Central memory CD8-positive, alpha-beta T cell (primary cell): ENCODE measurements around the gene ZKSCAN4.

Source experiments
- ATAC-seq: fragments of 150-1000 bp; cut with Tn5 transposase; replicated peaks from 2 replicates; pipeline ENCODE4 v1.10.0; 2022; ENCODE audit warnings: mild to moderate bottlenecking, moderate FRiP score, moderate number of reproducible peaks; ENCODE audit not compliant: poor library complexity, severe bottlenecking; ENCODE audit errors: extremely low read depth
- DNase-seq, 2 donors: peaks; one replicate each; pipeline ENCODE4 v3.0.0; 2021; ENCODE audit warnings: low spot score in 2 of 2
- H3K27ac Mint-ChIP-seq: one replicate; pipeline ENCODE4 v1.8.0; 2022; ENCODE audit warnings: low read depth, mild to moderate bottlenecking, moderate library complexity, mixed read lengths
- H3K27me3 Mint-ChIP-seq: one replicate; pipeline ENCODE4 v1.8.0; 2022; ENCODE audit warnings: mixed read lengths
- H3K36me3 Mint-ChIP-seq: one replicate; pipeline ENCODE4 v1.8.0; 2022; ENCODE audit warnings: mild to moderate bottlenecking, moderate library complexity, mixed read lengths; ENCODE audit not compliant: insufficient read depth
- H3K4me1 Mint-ChIP-seq: one replicate; pipeline ENCODE4 v1.8.0; 2022; ENCODE audit warnings: mixed read lengths
- H3K4me3 Mint-ChIP-seq: one replicate; pipeline ENCODE4 v1.8.0; 2022; ENCODE audit warnings: mild to moderate bottlenecking, moderate library complexity, mixed read lengths
- H3K9me3 Mint-ChIP-seq: one replicate; pipeline ENCODE4 v1.8.0; 2022; ENCODE audit warnings: mixed read lengths

The ZKSCAN4 gene

DNA sequence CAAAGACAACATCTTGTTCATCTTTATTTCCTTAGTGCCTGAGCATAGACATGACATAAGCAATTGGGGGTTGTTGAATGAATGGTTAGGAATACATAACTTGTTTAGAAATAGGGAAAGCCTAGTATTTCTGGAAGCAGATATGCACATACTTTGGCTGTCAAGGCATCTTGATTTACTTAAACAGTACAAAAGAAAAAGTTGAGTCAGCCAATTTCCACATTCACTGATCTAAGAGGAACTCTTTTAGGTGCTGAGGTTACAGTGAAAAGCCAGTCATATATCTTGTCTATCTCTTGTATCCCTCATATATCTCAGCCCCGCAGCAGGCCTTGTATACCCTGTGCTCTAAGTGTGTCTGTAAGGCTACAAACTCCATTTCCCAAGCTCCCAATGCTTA, 11.6 kb downstream of the ZKSCAN4 start:
- Mint-ChIP-seq H3K4me1 (peaks cover 8% of the 10 kb centered on the region), H3K27me3 (no peaks in the 10 kb centered on the region), H3K9me3 (no peaks in the 10 kb centered on the region), H3K36me3 (peaks cover 7% of the 10 kb centered on the region), H3K4me3 (no peak overlapping the region), H3K27ac (no peak overlapping the region)
- DNase-seq, result no peak
- no peak for ATAC-seq

DNA sequence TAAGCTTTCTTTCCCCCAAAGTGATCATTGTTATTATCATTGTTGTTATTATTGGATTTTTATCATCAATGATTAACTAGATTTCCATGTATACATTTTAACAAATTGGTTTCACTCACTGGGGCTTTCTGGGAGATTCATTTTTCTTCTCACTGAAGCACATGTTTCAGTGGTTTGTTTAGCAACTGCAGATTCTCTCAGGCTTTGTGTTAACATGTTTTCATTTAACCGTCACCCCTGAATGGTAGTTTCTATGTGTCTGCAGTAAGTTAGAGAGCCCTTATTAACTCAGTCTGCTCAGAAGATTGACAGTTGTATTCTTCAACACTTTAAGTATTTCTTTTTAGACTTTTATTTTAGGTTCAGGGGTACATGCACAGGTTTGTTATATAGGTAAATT, 12.4 kb downstream of the ZKSCAN4 start:
- H3K4me3 Mint-ChIP-seq, result no peak overlapping the region
- H3K27ac Mint-ChIP-seq, result no peak overlapping the region
- no peak for DNase-seq
- no peaks in the 10 kb centered on the region for H3K27me3 Mint-ChIP-seq
- no peak for ATAC-seq
- peaks cover 7% of the 10 kb centered on the region for H3K36me3 Mint-ChIP-seq
- H3K9me3 Mint-ChIP-seq, result no peaks in the 10 kb centered on the region
- peaks cover 8% of the 10 kb centered on the region for H3K4me1 Mint-ChIP-seq

DNA sequence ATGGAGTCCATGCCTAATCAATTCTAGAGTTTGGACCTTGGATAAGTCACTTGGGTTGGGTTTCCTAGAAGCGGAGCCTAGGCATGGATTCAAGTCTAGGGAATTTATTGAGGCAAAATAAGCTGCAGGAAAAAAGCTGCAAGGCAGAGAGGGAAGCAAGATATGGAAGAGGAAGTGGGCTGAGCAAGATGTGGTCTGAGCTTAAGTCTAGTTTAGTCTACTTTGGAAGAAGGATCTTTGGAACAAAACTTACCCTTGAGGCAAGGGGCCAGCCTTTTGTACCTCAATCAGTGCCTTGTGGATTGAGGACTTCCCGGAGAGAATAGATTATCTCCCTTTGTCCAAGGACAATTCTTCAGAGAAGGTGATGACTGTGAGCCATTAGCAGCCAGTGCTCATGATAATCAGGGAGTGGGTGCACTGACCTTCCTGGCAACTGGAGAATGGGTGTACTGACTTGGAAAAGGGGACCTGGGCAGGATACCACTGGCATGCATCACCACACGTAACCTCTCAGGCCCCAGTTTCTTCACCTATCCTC, 16.1 kb downstream of the ZKSCAN4 start:
- no peaks in the 10 kb centered on the region for H3K9me3 Mint-ChIP-seq
- no peaks in the 10 kb centered on the region for H3K27me3 Mint-ChIP-seq
- no peaks in the 10 kb centered on the region for H3K4me1 Mint-ChIP-seq
- no peak for DNase-seq
- H3K4me3 Mint-ChIP-seq, result no peak overlapping the region
- peaks cover 6% of the 10 kb centered on the region for H3K36me3 Mint-ChIP-seq
- no peak overlapping the region for H3K27ac Mint-ChIP-seq
- ATAC-seq, result no peak

DNA sequence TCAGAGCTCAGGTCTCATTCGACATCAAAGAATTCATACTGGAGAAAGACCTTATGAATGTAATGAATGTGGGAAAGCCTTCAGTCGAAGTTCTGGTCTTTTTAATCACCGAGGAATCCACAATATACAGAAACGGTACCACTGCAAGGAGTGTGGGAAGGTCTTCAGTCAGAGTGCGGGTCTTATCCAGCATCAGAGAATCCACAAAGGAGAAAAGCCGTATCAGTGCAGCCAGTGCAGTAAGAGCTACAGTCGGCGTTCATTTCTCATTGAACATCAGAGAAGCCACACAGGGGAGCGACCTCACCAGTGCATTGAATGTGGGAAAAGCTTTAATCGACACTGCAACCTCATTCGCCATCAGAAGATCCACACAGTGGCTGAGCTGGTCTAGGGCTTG, 19.3 kb downstream of the ZKSCAN4 start:
- H3K9me3 Mint-ChIP-seq, result no peaks in the 10 kb centered on the region
- H3K36me3 Mint-ChIP-seq, result peaks cover 12% of the 10 kb centered on the region
- no peak overlapping the region for H3K4me3 Mint-ChIP-seq
- H3K27ac Mint-ChIP-seq, result no peak overlapping the region
- DNase-seq (no peak), ATAC-seq (no peak)
- no peaks in the 10 kb centered on the region for H3K27me3 Mint-ChIP-seq
- H3K4me1 Mint-ChIP-seq, result no peaks in the 10 kb centered on the region

DNA sequence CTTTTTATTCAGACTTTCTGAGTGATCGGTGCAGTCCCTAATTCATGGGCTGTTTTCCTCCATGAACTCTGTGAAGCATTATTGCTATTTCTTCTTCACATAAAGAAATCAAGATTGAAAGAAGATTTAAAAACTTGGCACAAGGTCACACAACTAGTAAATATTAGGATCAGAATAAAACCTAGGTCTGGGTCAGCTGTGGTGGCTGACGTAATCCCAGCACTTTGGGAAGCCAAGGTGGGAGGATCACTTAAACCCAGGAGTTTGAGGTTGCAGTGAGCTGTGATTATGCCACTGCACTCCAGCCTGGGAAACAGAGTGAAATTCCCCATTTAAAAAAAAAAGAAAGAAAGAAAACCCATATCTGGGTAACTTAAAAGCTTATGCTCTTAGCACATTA, 25.6 kb downstream of the ZKSCAN4 start:
- Mint-ChIP-seq H3K4me3 (no peak overlapping the region), H3K36me3 (peaks cover 9% of the 10 kb centered on the region)

DNA sequence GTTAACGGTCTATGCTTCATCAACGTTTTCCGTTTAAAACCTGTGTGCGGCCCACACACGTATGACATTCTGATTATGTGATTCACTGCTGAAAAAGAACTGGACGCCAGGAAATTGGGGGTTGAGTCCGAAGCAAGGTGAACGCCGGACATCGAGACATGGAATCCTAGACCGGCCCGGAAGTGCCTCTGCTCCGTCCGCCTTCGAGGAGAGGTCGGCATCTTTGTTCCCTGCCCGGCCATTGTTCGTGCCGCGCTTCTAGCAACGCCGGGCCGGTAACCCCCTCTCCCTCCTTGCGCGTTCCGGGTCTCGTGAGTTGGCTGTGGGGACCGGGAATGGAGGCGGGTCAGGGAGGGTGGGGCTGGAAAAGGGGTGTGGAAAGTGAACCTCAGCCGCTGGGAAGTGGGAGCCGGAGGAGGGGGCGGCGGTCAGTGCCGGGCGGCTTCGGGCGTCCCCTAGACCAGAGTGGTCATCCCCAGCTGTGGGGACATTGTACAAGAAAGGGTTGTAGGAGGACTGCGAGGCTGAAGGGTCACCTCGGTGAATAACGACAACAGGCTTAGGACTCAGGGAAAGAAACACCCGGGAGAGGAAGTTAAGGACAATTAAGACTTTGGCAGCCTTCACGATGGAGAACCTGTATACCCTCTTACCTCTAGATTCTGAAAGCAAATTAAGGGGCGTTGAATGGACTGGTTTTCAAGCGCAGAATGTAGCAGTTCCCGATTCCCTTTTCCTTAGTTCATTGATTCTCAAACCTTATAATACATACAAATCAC, 26.8 kb downstream of the ZKSCAN4 start, which contains the start of gene ZSCAN9:
TSS of gene ZSCAN9 (plus strand) at position 220 of the 779 bp plus-strand sequence. CDS start 1,810 bp downstream, outside the sequence.
- H3K36me3 Mint-ChIP-seq, result peaks cover 3% of the 10 kb centered on the region
- H3K9me3 Mint-ChIP-seq, result no peaks in the 10 kb centered on the region
- ATAC-seq (peak; percentile 84), DNase-seq (peak in 1 of 2 donors; percentile 25)
- H3K27ac Mint-ChIP-seq, result peak within 1 kb of the TSS; percentile 42
- peak within 1 kb of the TSS; percentile 74 for H3K4me3 Mint-ChIP-seq
- H3K4me1 Mint-ChIP-seq, result peaks cover 11% of the 10 kb centered on the region
- H3K27me3 Mint-ChIP-seq, result peaks cover 45% of the 10 kb centered on the region

More for the DNA sequence above, 25.6 kb downstream of the ZKSCAN4 start:
- Mint-ChIP-seq H3K27ac (no peak overlapping the region), H3K27me3 (peaks cover 33% of the 10 kb centered on the region), H3K9me3 (no peaks in the 10 kb centered on the region), H3K4me1 (peaks cover 11% of the 10 kb centered on the region)
- DNase-seq, result no peak
- no peak for ATAC-seq

DNA sequence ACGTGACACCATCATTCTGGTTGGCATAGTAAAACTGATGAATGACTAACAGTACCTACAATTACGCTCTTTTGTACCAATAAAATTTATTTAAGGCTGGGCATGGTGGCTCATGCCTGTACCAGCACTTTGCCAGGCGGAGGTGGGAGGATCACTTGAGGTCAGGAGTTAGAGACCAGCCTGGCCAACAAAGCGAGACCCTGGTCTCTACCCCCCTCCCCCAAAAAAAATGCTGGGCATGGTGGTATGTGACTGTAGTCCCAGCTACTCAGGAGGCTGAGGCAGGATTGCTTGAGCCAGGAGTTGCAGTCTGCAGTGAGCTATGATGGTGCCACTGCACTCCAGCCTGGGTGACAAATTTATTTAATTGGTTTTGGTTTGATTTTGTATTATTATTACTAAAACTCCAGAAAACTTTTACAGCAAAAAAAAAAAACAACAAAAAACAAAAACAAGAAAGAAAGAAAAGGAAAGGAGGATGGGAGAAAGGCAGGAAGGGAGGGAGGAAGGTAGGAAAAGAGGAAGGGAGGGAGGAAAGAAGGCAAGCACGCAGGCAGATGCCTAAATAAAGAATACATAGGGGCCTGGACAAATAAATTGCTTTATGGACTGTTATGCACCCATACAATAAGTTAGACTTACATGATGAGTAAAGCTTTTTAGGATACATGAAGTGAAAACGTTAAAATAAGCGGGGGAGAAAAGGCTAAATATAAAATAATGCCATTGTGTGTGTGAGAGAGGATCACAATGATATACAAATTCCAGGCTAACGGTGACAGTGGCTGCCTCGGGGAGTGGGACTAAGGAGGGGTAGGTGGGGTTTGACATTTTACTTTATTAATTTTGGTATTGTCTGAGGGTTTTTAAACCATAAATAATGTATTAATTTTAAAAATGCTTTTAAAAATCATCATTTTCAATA, 27.7 kb downstream of the ZKSCAN4 start:
- H3K4me3 Mint-ChIP-seq, result peak overlapping the region; percentile 74
- H3K36me3 Mint-ChIP-seq, result no peaks in the 10 kb centered on the region

DNA sequence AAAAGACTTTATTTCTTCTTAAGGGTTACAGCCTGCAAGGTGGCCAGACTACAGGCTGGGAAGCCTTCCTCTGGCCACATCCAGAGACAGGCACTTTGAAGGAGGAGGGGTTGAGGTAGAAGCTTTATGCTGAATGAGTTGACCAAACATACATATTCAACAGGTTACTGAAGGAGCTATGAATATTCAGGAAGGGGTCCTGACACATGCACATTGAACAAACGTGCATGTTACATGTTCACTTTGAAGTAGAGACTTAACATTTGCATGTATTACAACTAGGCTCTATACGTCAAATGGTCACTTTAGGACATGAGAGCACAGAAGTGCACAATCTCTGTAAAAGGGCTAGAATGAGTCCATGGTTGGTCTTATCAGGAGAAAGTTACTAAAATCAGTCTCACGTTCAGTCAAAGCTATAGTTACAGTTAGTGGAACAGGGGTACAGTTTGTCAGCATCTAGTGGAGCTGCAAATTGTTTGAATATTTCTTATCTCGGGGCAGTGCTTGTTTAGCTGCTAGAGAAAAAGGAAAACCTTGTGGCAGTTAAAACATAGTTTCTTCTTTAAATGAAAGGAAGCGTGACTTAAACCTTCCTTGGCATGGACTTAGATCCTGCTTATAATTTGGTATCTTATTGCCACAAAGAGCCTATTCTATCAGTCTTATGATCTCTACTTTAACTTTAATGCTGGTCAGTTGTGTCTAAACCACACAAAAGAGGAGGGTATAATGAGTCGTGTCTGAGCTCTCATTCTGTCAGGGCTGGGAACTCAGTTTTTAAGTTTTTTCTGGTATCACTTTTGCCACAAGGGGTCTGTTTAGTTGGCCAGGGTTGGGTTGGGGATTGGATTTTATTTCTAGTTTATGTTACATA, 31.6 kb downstream of the ZKSCAN4 start:
- no peak overlapping the region for H3K4me3 Mint-ChIP-seq
- peaks cover 83% of the 10 kb centered on the region for H3K27me3 Mint-ChIP-seq
- DNase-seq (no peak), ATAC-seq (no peak)
- no peaks in the 10 kb centered on the region for H3K9me3 Mint-ChIP-seq
- H3K36me3 Mint-ChIP-seq, result no peaks in the 10 kb centered on the region
- H3K27ac Mint-ChIP-seq, result no peak overlapping the region
- peaks cover 11% of the 10 kb centered on the region for H3K4me1 Mint-ChIP-seq

More for the DNA sequence above, 27.7 kb downstream of the ZKSCAN4 start:
- Mint-ChIP-seq H3K27me3 (peaks cover 51% of the 10 kb centered on the region), H3K4me1 (peaks cover 11% of the 10 kb centered on the region), H3K27ac (peak overlapping the region; percentile 42), H3K9me3 (no peaks in the 10 kb centered on the region)
- ATAC-seq (no peak), DNase-seq (no peak)

DNA sequence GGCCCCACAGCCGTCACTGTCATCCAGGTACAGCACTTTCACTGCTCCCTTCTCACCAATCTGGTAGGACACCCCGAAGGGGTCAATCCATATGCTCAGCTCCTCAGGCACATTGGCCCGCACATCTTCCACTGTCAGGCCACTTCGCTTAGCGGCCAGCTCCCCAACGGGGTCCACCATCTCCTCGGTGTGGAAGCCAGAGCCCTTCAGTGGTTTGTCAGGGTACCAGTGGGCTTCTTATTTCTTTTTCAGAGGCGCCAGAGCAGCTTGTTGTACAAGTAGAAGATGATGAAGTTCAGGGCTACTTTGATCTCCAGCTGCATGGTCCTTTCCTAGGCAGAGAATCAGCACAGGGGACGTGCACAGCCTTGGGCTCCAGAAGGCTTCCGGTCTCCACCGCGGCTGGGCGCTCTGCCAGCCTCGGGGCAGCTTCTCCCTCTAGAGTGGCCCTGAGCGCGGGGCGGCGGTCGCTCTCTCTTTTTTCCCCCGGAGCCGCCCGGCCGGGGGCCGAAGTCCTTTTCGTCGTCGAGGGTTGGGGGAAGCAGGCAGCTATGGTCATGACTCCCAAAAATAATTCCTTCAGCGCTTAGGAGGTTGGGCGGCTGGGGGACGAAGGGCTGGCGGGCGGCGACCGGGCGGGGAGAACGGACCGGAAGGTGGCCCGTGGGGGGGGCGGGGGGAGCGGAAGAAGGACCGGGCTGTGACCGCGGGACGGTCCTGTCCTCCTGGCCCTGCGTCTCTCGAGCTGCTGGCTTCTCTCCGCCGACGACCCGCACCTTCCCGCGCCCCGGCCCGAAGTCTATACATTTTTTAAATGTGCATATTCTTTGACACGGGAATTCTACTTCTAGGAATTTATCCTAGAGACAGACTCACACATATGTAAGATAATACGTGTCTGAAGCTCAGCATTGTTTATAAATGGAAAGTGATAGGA, 33.5 kb downstream of the ZKSCAN4 start:
- no peaks in the 10 kb centered on the region for H3K36me3 Mint-ChIP-seq
- H3K9me3 Mint-ChIP-seq, result no peaks in the 10 kb centered on the region
- H3K27ac Mint-ChIP-seq, result no peak overlapping the region
- ATAC-seq (peak; percentile 46), DNase-seq (no peak)
- H3K27me3 Mint-ChIP-seq, result peaks cover 89% of the 10 kb centered on the region
- peak overlapping the region; percentile 60 for H3K4me3 Mint-ChIP-seq
- H3K4me1 Mint-ChIP-seq, result no peaks in the 10 kb centered on the region

DNA sequence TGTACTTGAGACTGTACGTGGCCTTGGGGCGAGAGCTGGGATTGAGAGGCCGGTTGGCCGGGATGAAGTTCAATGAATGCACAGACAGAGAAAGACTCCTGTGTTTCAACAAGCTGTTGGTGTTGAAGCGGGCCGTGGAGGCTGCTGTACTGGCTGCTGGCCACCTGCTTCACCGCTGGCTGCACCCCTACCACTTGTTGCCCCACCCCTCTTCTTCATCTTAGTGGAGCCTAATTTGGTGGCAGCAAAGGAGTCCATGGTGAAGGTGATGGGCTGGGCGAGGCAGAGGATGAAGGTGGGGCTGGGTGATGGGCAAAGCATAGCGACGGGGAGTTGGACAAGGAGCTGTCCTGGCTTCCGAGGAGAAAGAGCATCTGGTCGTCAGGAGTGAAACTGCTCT, 34.2 kb downstream of the ZKSCAN4 start:
- peaks cover under 1% of the 10 kb centered on the region for H3K36me3 Mint-ChIP-seq
- DNase-seq (no peak), ATAC-seq (no peak)
- H3K4me3 Mint-ChIP-seq, result peak overlapping the region; percentile 60
- H3K4me1 Mint-ChIP-seq, result no peaks in the 10 kb centered on the region
- H3K27ac Mint-ChIP-seq, result no peak overlapping the region
- peaks cover 89% of the 10 kb centered on the region for H3K27me3 Mint-ChIP-seq
- no peaks in the 10 kb centered on the region for H3K9me3 Mint-ChIP-seq

DNA sequence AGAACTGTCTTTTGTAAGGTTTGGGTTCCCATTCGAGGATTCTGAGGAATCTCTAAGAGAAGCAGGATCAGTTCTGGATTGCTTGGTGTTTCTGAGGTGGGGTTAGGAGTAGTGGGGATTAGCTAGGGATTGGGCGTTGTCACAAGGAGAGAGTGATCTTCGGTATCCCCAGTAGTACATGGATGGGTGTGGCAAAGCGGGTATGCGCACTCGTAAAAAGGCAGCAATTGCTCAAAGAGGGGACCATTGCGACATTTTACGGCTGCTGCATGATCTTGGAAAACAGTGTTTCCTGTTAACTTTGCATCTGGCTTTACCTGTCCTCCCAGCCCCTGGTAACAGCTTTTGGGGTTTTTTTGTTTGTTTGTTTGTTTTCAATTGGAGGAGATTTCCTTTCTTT, 36.6 kb downstream of the ZKSCAN4 start:
- H3K4me3 Mint-ChIP-seq, result no peak overlapping the region
- H3K4me1 Mint-ChIP-seq, result peaks cover 13% of the 10 kb centered on the region
- no peak overlapping the region for H3K27ac Mint-ChIP-seq
- no peaks in the 10 kb centered on the region for H3K9me3 Mint-ChIP-seq
- H3K27me3 Mint-ChIP-seq, result peaks cover 88% of the 10 kb centered on the region
- H3K36me3 Mint-ChIP-seq, result peaks cover 2% of the 10 kb centered on the region
- DNase-seq, result no peak
- no peak for ATAC-seq
